Breast epithelium (tissue), 4 donors: ENCODE results near the gene ECHS1. TPM values are rescaled to one million over a fixed set of nuclear protein-coding genes. Genes with fewer than 3 reads are reported as not detected.

Experiments
- DNase-seq, 2 donors: peaks; one replicate each; pipeline ENCODE4 v3.0.0-alpha.2; 2019; ENCODE audit warnings: low spot score in 2 of 2
- H3K27ac ChIP-seq, 2 donors: fragments of 200-600 bp; sonication (generic) in 1 of 2; one replicate each; pipeline ENCODE4 v1.5.1; 2016 to 2019; ENCODE audit warnings: mild to moderate bottlenecking in 1 of 2
- H3K27me3 ChIP-seq, 2 donors: fragments of 200-600 bp; sonication (generic) in 1 of 2; one replicate each; pipeline versions ENCODE4 v1.5.1 to v1.6.0; 2017 to 2019; ENCODE audit warnings: control low read depth in 1 of 2, mild to moderate bottlenecking in 1 of 2
- H3K36me3 ChIP-seq: fragments of 200-600 bp; one replicate; pipeline ENCODE4 v1.5.1; 2019
- H3K4me1 ChIP-seq, 2 donors: fragments of 200-600 bp; sonication (generic); one replicate each; pipeline ENCODE4 v1.5.1; 2016 to 2019; ENCODE audit warnings: control low read depth in 1 of 2
- H3K4me3 ChIP-seq, 3 donors: fragments of 200-600 bp; sonication (generic); 1 replicate in 2 of 3; 2 replicates in 1 of 3; pipeline ENCODE4 v1.5.1; 2016 to 2019; ENCODE audit warnings: mild to moderate bottlenecking in 3 of 3, moderate library complexity in 2 of 3
- H3K9me3 ChIP-seq, 2 donors: fragments of 200-600 bp; sonication (generic) in 1 of 2; one replicate each; pipeline ENCODE4 v1.5.1; 2016 to 2019; ENCODE audit warnings: control low read depth in 1 of 2
- CTCF ChIP-seq, 3 donors: fragments of 450-650 bp; IDR thresholded peaks; one replicate each; pipeline ENCODE4 v1.5.1; 2016 to 2017; ENCODE audit warnings: antibody characterized with exemption in 3 of 3, mild to moderate bottlenecking in 3 of 3, moderate library complexity in 3 of 3
- POLR2A ChIP-seq: fragments of 450-650 bp; IDR thresholded peaks from one replicate; pipeline ENCODE4 v1.6.1; 2016; ENCODE audit warnings: antibody characterized with exemption, mild to moderate bottlenecking, moderate library complexity
- POLR2AphosphoS5 ChIP-seq, 3 donors: sonication (generic); formaldehyde crosslinking; IDR thresholded peaks; one replicate each; pipeline ENCODE4 v1.6.1; 2017; ENCODE audit warnings: antibody characterized with exemption in 3 of 3
- intact Hi-C: fragments of 100-400 bp; cut with DNase I; formaldehyde crosslinking; loops from one replicate; pipeline ENCODE4 v1.15.1; 2023; ENCODE audit warnings: low total_unique reads
- total RNA-seq, 3 donors: library from RNA; depleted of rRNA; stranded (reverse); fragments of >200 nt; gene quantifications; one replicate each; pipeline ENCODE4 v1.1.0, GENCODE V29; 2016

The ECHS1 gene
- total RNA-seq, 3 donors from 2014 or later, result 71.8 to 165 (median 84.2) TPM

DNA sequence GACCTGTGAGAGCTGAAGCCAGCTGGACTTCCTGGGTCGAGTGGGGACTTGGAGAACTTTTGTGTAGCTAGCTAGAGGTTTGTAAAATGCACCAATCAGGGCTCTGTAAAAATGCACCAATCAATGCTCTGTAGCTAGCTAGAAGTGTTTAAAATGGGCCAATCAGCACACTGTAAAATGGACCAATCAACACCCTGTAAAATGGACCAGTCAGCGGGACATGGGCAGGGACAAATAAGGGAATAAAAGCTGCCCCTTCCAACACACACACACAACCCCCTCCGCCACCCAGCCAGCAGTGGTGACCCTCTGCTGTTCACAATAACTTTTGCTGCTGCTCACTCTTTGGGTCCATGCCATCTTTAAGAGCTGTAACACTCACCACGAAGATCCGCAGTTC, 57.3 kb downstream of the ECHS1 start:
- no peaks in the 10 kb centered on the region for H3K27me3 ChIP-seq
- no peak for TF ChIP-seq CTCF (IDR thresholded peaks at IDR 0.05)

DNA sequence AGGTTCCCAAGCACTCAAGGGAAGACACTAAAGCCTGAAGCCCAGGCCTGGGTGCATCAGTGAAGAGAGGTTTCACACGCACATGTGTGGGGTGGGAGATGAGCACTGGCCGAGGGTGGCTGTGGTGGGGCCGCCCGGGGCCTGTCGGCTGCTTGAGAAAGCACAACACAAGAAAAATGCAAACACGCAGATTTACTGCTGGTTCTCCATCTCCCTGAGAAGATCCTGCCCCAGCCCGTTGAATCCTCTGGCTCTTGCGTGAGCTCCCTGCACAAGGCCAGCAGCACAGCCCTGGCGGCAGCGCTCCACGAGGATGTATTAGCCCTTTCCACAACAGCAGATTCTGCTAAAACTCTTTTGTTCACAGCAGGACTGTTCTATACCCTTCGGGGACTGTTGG, 58.2 kb downstream of the ECHS1 start:
- Histone ChIP-seq H3K27me3 (no peaks in the 10 kb centered on the region), H3K9me3 (no peaks in the 10 kb centered on the region), H3K4me1 (no peaks in the 10 kb centered on the region), H3K4me3 (no peak overlapping the region), H3K36me3 (no peaks in the 10 kb centered on the region), H3K27ac (no peak overlapping the region)
- TF ChIP-seq POLR2A, result no peak
- TF ChIP-seq CTCF (IDR thresholded peaks at IDR 0.05), result no peak
- TF ChIP-seq POLR2AphosphoS5 (IDR thresholded peaks at IDR 0.05), result no peak
- intact Hi-C loops, result no loop called here
- no peak for DNase-seq

More for the DNA sequence above, 57.3 kb downstream of the ECHS1 start:
- intact Hi-C loops, result no loop called here
- Histone ChIP-seq H3K4me1 (no peaks in the 10 kb centered on the region), H3K9me3 (peaks cover 0 to under 1% of the 10 kb centered on the region in 2 donors), H3K36me3 (no peaks in the 10 kb centered on the region), H3K27ac (no peak overlapping the region), H3K4me3 (no peak overlapping the region)
- DNase-seq, result no peak

DNA sequence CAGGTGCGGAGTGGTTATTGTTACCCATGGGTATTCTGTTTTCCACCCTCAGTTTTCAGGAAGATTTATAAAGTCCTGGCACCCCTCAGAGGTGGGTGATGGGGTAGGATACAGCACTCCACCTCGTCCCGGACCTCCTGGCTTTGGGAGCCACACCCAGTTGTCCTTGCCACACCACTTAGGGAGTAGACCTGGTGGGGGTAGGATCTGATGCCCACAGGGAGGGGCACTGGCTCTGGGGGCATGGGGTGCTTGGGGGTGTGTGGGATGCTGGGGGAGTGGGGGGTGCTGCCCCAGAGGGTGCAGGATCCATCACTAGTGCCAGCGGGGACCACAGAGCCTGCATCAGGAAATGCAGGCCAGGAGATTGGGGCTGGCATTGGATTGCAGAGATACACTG, 60.0 kb downstream of the ECHS1 start:
- TF ChIP-seq CTCF (IDR thresholded peaks at IDR 0.05) (no peak), POLR2A (no peak), POLR2AphosphoS5 (IDR thresholded peaks at IDR 0.05) (no peak)
- Histone ChIP-seq H3K27ac (no peak overlapping the region), H3K4me1 (no peaks in the 10 kb centered on the region), H3K9me3 (no peaks in the 10 kb centered on the region), H3K4me3 (no peak overlapping the region), H3K36me3 (no peaks in the 10 kb centered on the region), H3K27me3 (no peaks in the 10 kb centered on the region)
- intact Hi-C loops, result no loop called here
- no peak for DNase-seq

- H3K4me1 ChIP-seq, result no peaks in the 10 kb centered on the region
- DNase-seq, result no peak
- H3K9me3 ChIP-seq, result no peaks in the 10 kb centered on the region
- intact Hi-C loops, result no loop called here
- H3K27me3 ChIP-seq, result no peaks in the 10 kb centered on the region
- H3K4me3 ChIP-seq, result no peak overlapping the region
- no peaks in the 10 kb centered on the region for H3K36me3 ChIP-seq
- no peak overlapping the region for H3K27ac ChIP-seq
- TF ChIP-seq POLR2AphosphoS5 (IDR thresholded peaks at IDR 0.05) (no peak), CTCF (IDR thresholded peaks at IDR 0.05) (no peak)
Observed at GRCh38 chr10:133312769-133313145, 60.4 kb downstream of the ECHS1 start.

Other genes with a start within 250 kb of the ECHS1 start
- 1 to 10 TPM in 1 of 3 donors, under 1 TPM in 1, not detected in 1; 0.98 to 2.3 TPM for gene KNDC1, start 213.1 kb downstream of the ECHS1 start, total RNA-seq
- not detected for gene UTF1, start 143.1 kb downstream of the ECHS1 start, total RNA-seq
- 1 to 10 TPM in 1 of 3 donors, under 1 TPM in 2; 0.33 to 4.6 (median 0.73) TPM for gene VENTX, start 135.5 kb downstream of the ECHS1 start, total RNA-seq
- gene ADAM8, start 96.5 kb downstream of the ECHS1 start, total RNA-seq, result 1 to 10 TPM; 4.6 to 6.6 (median 5.0) TPM
- gene TUBGCP2, start 64.5 kb downstream of the ECHS1 start, total RNA-seq, result 10 to 100 TPM; 33.6 to 40.0 (median 39.5) TPM
- gene ZNF511, start 64.4 kb downstream of the ECHS1 start, total RNA-seq, result 10 to 100 TPM; 27.4 to 33.2 (median 32.1) TPM
- under 1 TPM in 1 of 3 donors, not detected in 2; 0.66 TPM for gene CALY, start 36.5 kb downstream of the ECHS1 start, total RNA-seq
- gene PRAP1, start 26.0 kb downstream of the ECHS1 start, total RNA-seq, result not detected
- 10 to 100 TPM; 13.8 to 31.5 (median 31.2) TPM for gene FUOM, start 15.3 kb downstream of the ECHS1 start, total RNA-seq
- 10 to 100 TPM in 1 of 3 donors, 1 to 10 TPM in 2; 7.5 to 10.5 (median 8.6) TPM for gene PAOX, start 5.9 kb upstream of the ECHS1 start, total RNA-seq
- gene MTG1, start 20.8 kb upstream of the ECHS1 start, total RNA-seq, result 10 to 100 TPM; 22.9 to 56.4 (median 37.0) TPM
- under 1 TPM in 1 of 3 donors, not detected in 2; 0.33 TPM for gene SPRN, start 51.3 kb upstream of the ECHS1 start, total RNA-seq
- 1 to 10 TPM; 1.4 to 3.7 (median 2.9) TPM for gene SCART1, start 80.6 kb upstream of the ECHS1 start, total RNA-seq
- 1 to 10 TPM in 1 of 3 donors, under 1 TPM in 2; 0.96 to 3.4 (median 0.98) TPM for gene CYP2E1, start 154.0 kb upstream of the ECHS1 start, total RNA-seq
- 1 to 10 TPM in 2 of 3 donors, not detected in 1; 3.9 to 5.4 TPM for gene SYCE1, start 192.2 kb upstream of the ECHS1 start, total RNA-seq